Endodermal cell (in vitro differentiated cells): ENCODE results near the gene LIN37. TPM values are rescaled to one million over a fixed set of nuclear protein-coding genes. Genes with fewer than 3 reads are reported as not detected.

Source experiments
- DNase-seq: peaks from one replicate; pipeline ENCODE4 v3.0.0-alpha.2; 2017
- H3K27ac ChIP-seq: 2 replicates; pipeline ENCODE4 v1.5.1; 2013; ENCODE audit warnings: mild to moderate bottlenecking, low read depth, low read length, moderate library complexity
- H3K27me3 ChIP-seq: 2 replicates; pipeline ENCODE4 v1.6.1; 2013; ENCODE audit warnings: mild to moderate bottlenecking, low read length, moderate library complexity; ENCODE audit not compliant: insufficient read depth, control insufficient read depth, poor library complexity, severe bottlenecking
- H3K36me3 ChIP-seq: 2 replicates; pipeline ENCODE4 v1.7.0; 2013; ENCODE audit warnings: mild to moderate bottlenecking, low read length, moderate library complexity; ENCODE audit not compliant: control insufficient read depth, insufficient read depth
- H3K4me1 ChIP-seq: one replicate; pipeline ENCODE4 v1.7.0; 2013; ENCODE audit warnings: low read length; ENCODE audit not compliant: control insufficient read depth, insufficient read depth
- H3K4me3 ChIP-seq: 2 replicates; pipeline ENCODE4 v1.5.1; 2013; ENCODE audit warnings: mild to moderate bottlenecking, low read length, moderate library complexity
- H3K9ac ChIP-seq: 2 replicates; pipeline ENCODE4 v1.6.1; 2013; ENCODE audit warnings: mild to moderate bottlenecking, low read length, moderate library complexity; ENCODE audit not compliant: poor library complexity, severe bottlenecking; ENCODE audit errors: extremely low read depth
- H3K9me3 ChIP-seq: 2 replicates; pipeline ENCODE4 v1.6.1; 2013; ENCODE audit warnings: mild to moderate bottlenecking, low read length, moderate library complexity; ENCODE audit not compliant: control insufficient read depth
- H3K27ac Mint-ChIP-seq: 2 replicates; pipeline ENCODE4 v1.8.0; 2020; ENCODE audit warnings: mixed read lengths
- H3K27me3 Mint-ChIP-seq: 2 replicates; pipeline ENCODE4 v1.8.0; 2021; ENCODE audit warnings: mild to moderate bottlenecking, mixed read lengths; ENCODE audit not compliant: insufficient read depth
- H3K36me3 Mint-ChIP-seq: 2 replicates; pipeline ENCODE4 v1.8.0; 2020; ENCODE audit warnings: low read depth, mixed read lengths
- H3K4me1 Mint-ChIP-seq: 2 replicates; pipeline ENCODE4 v1.8.0; 2020; ENCODE audit warnings: mixed read lengths
- H3K4me3 Mint-ChIP-seq: 2 replicates; pipeline ENCODE4 v1.8.0; 2020; ENCODE audit warnings: mild to moderate bottlenecking, moderate library complexity, mixed read lengths
- H3K9me3 Mint-ChIP-seq: 2 replicates; pipeline ENCODE4 v1.8.0; 2020; ENCODE audit warnings: mild to moderate bottlenecking, mixed read lengths
- WGBS, 2 experiments: methylation state at CpG; one replicate each; pipeline versions ENCODE4 v1.1.5 to v1.1.7; 2013; ENCODE audit warnings: missing lambda C conversion rate in 2 of 2, mixed read lengths in 1 of 2; ENCODE audit not compliant: insufficient coverage in 1 of 2, insufficient read length in 1 of 2; 5-methylcytosine and 5-hydroxymethylcytosine counted together
- total RNA-seq, 2 donors: library from RNA; stranded (reverse); fragmentation: NEBNext Ultra II Directional in 1 of 2; extraction: Animal tissue kit (Norgen Biotek cat#: 25700) in 1 of 2; gene quantifications; 2 replicates in 1 of 2; 3 replicates in 1 of 2; pipeline ENCODE4 v1.2.1, GENCODE V29; 2021
- TF ChIP-seq, protein P1 (sequence below): fragments of 200-600 bp; sonication (generic); conservative IDR thresholded peaks from 2 replicates; pipeline ENCODE4 v1.5.0; 2021; ENCODE audit warnings: antibody characterized with exemption, mild to moderate bottlenecking

The LIN37 gene
- total RNA-seq, 2 donors from 2014 or later, result 6.6 to 7.6 TPM

DNA sequence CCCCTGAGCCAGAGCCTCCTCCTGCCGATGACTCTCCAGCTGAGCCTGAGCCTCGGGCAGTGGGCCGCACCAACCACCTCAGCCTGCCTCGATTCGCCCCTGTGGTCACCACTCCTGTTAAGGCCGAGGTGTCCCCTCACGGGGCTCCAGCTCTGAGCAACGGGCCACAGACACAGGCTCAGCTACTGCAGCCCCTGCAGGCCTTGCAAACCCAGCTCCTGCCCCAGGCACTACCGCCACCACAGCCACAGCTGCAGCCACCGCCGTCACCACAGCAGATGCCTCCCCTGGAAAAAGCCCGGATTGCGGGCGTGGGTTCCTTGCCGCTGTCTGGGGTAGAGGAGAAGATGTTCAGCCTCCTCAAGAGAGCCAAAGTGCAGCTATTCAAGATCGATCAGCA is 27.0 kb upstream of the LIN37 start:
- TF ChIP-seq, protein P1, sequence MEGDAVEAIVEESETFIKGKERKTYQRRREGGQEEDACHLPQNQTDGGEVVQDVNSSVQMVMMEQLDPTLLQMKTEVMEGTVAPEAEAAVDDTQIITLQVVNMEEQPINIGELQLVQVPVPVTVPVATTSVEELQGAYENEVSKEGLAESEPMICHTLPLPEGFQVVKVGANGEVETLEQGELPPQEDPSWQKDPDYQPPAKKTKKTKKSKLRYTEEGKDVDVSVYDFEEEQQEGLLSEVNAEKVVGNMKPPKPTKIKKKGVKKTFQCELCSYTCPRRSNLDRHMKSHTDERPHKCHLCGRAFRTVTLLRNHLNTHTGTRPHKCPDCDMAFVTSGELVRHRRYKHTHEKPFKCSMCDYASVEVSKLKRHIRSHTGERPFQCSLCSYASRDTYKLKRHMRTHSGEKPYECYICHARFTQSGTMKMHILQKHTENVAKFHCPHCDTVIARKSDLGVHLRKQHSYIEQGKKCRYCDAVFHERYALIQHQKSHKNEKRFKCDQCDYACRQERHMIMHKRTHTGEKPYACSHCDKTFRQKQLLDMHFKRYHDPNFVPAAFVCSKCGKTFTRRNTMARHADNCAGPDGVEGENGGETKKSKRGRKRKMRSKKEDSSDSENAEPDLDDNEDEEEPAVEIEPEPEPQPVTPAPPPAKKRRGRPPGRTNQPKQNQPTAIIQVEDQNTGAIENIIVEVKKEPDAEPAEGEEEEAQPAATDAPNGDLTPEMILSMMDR, result no peak
- Mint-ChIP-seq H3K27ac (no peak overlapping the region), H3K4me3 (no peak overlapping the region), H3K36me3 (peaks cover 53% of the 10 kb centered on the region), H3K27me3 (no peaks in the 10 kb centered on the region), H3K4me1 (peaks cover 8% of the 10 kb centered on the region), H3K9me3 (no peaks in the 10 kb centered on the region)
- H3K9me3 ChIP-seq, result no peaks in the 10 kb centered on the region
- WGBS, 2 experiments, result 96 to 100% methylated on average over 12 to 16 of the region's 16 CpGs
- no peak overlapping the region for H3K9ac ChIP-seq
- peaks cover 7% of the 10 kb centered on the region for H3K4me1 ChIP-seq
- no peaks in the 10 kb centered on the region for H3K27me3 ChIP-seq
- no peak for DNase-seq
- peaks cover 43% of the 10 kb centered on the region for H3K36me3 ChIP-seq
- no peak overlapping the region for H3K27ac ChIP-seq
- H3K4me3 ChIP-seq, result no peak overlapping the region

DNA sequence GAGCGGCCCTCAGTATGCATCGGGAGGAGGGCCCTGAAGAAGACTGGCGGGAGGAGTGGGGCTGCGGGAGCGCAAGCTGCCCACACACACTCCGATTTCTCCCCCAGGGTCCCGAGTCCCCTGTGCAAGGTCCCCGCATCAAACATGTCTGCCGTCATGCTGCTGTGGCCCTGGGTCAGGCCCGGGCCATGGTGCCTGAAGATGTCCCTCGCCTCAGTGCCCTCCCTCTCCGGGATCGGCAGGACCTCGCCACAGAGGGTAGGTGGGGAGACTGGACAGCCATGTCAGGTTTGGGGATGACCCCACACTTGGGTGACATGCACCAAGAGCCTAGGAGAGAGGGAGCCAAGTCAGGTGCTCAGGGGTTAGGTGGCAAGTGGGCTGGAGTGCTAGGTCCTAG is 25.9 kb upstream of the LIN37 start:
- H3K4me1 Mint-ChIP-seq, result peaks cover 5% of the 10 kb centered on the region
- Histone ChIP-seq H3K4me1 (peaks cover 7% of the 10 kb centered on the region), H3K9me3 (no peaks in the 10 kb centered on the region), H3K27me3 (no peaks in the 10 kb centered on the region), H3K4me3 (no peak overlapping the region), H3K9ac (no peak overlapping the region), H3K36me3 (peaks cover 51% of the 10 kb centered on the region), H3K27ac (no peak overlapping the region)
- TF ChIP-seq, protein P1, result no peak
- peaks cover 61% of the 10 kb centered on the region for H3K36me3 Mint-ChIP-seq
- no peak overlapping the region for H3K4me3 Mint-ChIP-seq
- H3K27ac Mint-ChIP-seq, result no peak overlapping the region
- H3K27me3 Mint-ChIP-seq, result no peaks in the 10 kb centered on the region
- no peaks in the 10 kb centered on the region for H3K9me3 Mint-ChIP-seq
- WGBS, 2 experiments, result 96 to 100% methylated on average over 3 to 14 of the region's 14 CpGs
- DNase-seq, result no peak

DNA sequence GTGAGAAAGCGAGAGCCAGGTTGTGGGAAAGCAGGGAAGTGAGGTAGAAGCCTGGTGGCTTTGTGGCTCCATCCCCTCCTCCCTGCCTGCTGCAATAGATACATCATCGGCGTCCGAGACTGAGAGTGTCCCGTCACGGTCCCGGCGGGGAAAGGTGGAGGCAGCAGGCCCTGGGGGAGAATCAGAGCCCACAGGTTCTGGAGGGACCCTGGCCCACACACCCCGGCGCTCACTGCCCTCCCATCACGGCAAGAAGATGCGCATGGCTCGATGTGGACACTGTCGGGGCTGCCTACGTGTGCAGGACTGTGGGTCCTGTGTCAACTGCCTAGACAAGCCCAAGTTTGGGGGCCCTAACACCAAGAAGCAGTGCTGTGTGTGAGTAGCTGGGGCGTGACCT is 25.5 kb upstream of the LIN37 start:
- Histone ChIP-seq H3K36me3 (peaks cover 56% of the 10 kb centered on the region), H3K4me3 (no peak overlapping the region), H3K9me3 (no peaks in the 10 kb centered on the region), H3K27me3 (no peaks in the 10 kb centered on the region), H3K9ac (no peak overlapping the region), H3K4me1 (peaks cover 7% of the 10 kb centered on the region), H3K27ac (no peak overlapping the region)
- H3K4me3 Mint-ChIP-seq, result no peak overlapping the region
- H3K9me3 Mint-ChIP-seq, result no peaks in the 10 kb centered on the region
- H3K27ac Mint-ChIP-seq, result no peak overlapping the region
- WGBS, 2 experiments, result 95% methylated on average over 7 to 16 of the region's 16 CpGs
- no peak for DNase-seq
- H3K36me3 Mint-ChIP-seq, result peaks cover 64% of the 10 kb centered on the region
- peaks cover 5% of the 10 kb centered on the region for H3K4me1 Mint-ChIP-seq
- TF ChIP-seq, protein P1, result no peak
- H3K27me3 Mint-ChIP-seq, result no peaks in the 10 kb centered on the region
